Fibroblast of lung (primary cell): Measurements from ENCODE around the gene CCDC50. TPM values are rescaled to one million over a fixed set of nuclear protein-coding genes. Genes with fewer than 3 reads are reported as not detected.

Experiments
- DNase-seq, 2 donors: peaks; one replicate each; pipeline versions ENCODE4 v3.0.0 to v3.0.0-alpha.2; 2010; ENCODE audit warnings: low read depth in 2 of 2
- H2AFZ ChIP-seq: 2 replicates; pipeline ENCODE4 v1.5.1; 2012; ENCODE audit warnings: low read length, control low read depth, inconsistent platforms
- H3K27ac ChIP-seq: 2 replicates; pipeline ENCODE4 v1.5.1; 2011; ENCODE audit warnings: low read length, control low read depth; ENCODE audit not compliant: insufficient read depth
- H3K27me3 ChIP-seq: 2 replicates; pipeline ENCODE4 v1.5.1; 2011; ENCODE audit warnings: mild to moderate bottlenecking, low read length; ENCODE audit not compliant: control insufficient read depth, insufficient read depth
- H3K36me3 ChIP-seq: 2 replicates; pipeline ENCODE4 v1.5.1; 2011; ENCODE audit warnings: low read length; ENCODE audit not compliant: control insufficient read depth, insufficient read depth
- H3K4me1 ChIP-seq: 2 replicates; pipeline ENCODE4 v1.5.1; 2011; ENCODE audit warnings: low read length; ENCODE audit not compliant: control insufficient read depth, insufficient read depth; ENCODE audit errors: extremely low read depth
- H3K4me2 ChIP-seq: 2 replicates; pipeline ENCODE4 v1.5.1; 2011; ENCODE audit warnings: low read length, control low read depth; ENCODE audit not compliant: insufficient read depth; ENCODE audit errors: extremely low read depth
- H3K4me3 ChIP-seq, 4 experiments: fragments of 200-600 bp in 1 of 4; sonication (generic) in 1 of 4; replicated peaks in 1 of 4; 2 replicates each; pipeline ENCODE4 v1.5.1; 2011 to 2016; ENCODE audit warnings: low read length in 4 of 4, low read depth in 3 of 4, mild to moderate bottlenecking in 3 of 4, control low read depth in 2 of 4, inconsistent platforms in 1 of 4, mixed read lengths in 1 of 4; ENCODE audit not compliant: insufficient read depth in 1 of 4; ENCODE audit errors: control extremely low read depth in 1 of 4
- H3K79me2 ChIP-seq: 2 replicates; pipeline ENCODE4 v1.5.1; 2012; ENCODE audit warnings: mild to moderate bottlenecking, low read length, inconsistent platforms; ENCODE audit not compliant: control insufficient read depth, insufficient read depth
- H3K9ac ChIP-seq: 2 replicates; pipeline ENCODE4 v1.5.1; 2011; ENCODE audit warnings: mild to moderate bottlenecking, low read length, control low read depth; ENCODE audit not compliant: insufficient read depth
- H3K9me3 ChIP-seq: 2 replicates; pipeline ENCODE4 v1.5.1; 2012; ENCODE audit warnings: low read depth, low read length; ENCODE audit not compliant: control insufficient read depth, insufficient read depth
- H4K20me1 ChIP-seq: 2 replicates; pipeline ENCODE4 v1.5.1; 2011; ENCODE audit warnings: low read length; ENCODE audit not compliant: control insufficient read depth, insufficient read depth; ENCODE audit errors: extremely low read depth
- CTCF ChIP-seq, 2 donors: IDR thresholded peaks in 1 of 2; conservative IDR thresholded peaks in 1 of 2; 1 replicate in 1 of 2; 2 replicates in 1 of 2; pipeline ENCODE4 v1.5.1; 2011 to 2012; ENCODE audit warnings: low read length in 2 of 2, control low read depth in 1 of 2, inconsistent platforms in 1 of 2, low read depth in 1 of 2, mild to moderate bottlenecking in 1 of 2
- EZH2 ChIP-seq: IDR thresholded peaks from 2 replicates; pipeline ENCODE4 v1.5.1; 2012; ENCODE audit warnings: low read length, control low read depth, mild to moderate bottlenecking; ENCODE audit errors: missing control alignments
- polyA plus RNA-seq, 2 donors: library from polyadenylated mRNA; depleted of rRNA in 1 of 2; stranded (reverse) in 1 of 2; unstranded in 1 of 2; fragments of >200 nt; gene quantifications; 2 replicates each; pipeline ENCODE4 v1.2.1, GENCODE V29; 2011 to 2012; ENCODE audit warnings: missing spikeins in 1 of 2
- total RNA-seq: library from RNA; depleted of rRNA; stranded (reverse); fragments of >200 nt; gene quantifications from 2 replicates; pipeline ENCODE4 v1.2.1, GENCODE V29; 2014

Gene CCDC50
- total and polyA plus RNA-seq, 2 donors (not counting 1 experiment from before 2014, with no cell fraction given): 109 to 114 TPM

- Histone ChIP-seq H3K4me2 (no peak overlapping the region), H3K9ac (no peak overlapping the region), H3K27ac (no peak overlapping the region), H3K9me3 (no peaks in the 10 kb centered on the region), H4K20me1 (no peaks in the 10 kb centered on the region), H3K4me1 (no peaks in the 10 kb centered on the region), H2AFZ (no peak overlapping the region), H3K4me3 (no peak overlapping the region), H3K27me3 (no peaks in the 10 kb centered on the region), H3K79me2 (no peaks in the 10 kb centered on the region), H3K36me3 (no peaks in the 10 kb centered on the region)
- no peak for DNase-seq
- TF ChIP-seq CTCF (conservative IDR thresholded peaks at IDR 0.05 in 1 of 2, IDR thresholded peaks at IDR 0.05 in 1 of 2; ENCODE audit: low read depth in 1 of 2, low read length in 2 of 2): no peak
- TF ChIP-seq EZH2: no peak
These were observed 104.8 kb downstream of the CCDC50 start for GRCh38 chr3:191434024-191434423.

GRCh38 chr3:191435981-191436380, 106.8 kb downstream of the CCDC50 start:
- no peak overlapping the region for H3K9ac ChIP-seq
- no peak overlapping the region for H3K27ac ChIP-seq
- TF ChIP-seq EZH2 (no peak), CTCF (conservative IDR thresholded peaks at IDR 0.05 in 1 of 2, IDR thresholded peaks at IDR 0.05 in 1 of 2; ENCODE audit: low read depth in 1 of 2, low read length in 2 of 2) (no peak)
- no peak overlapping the region for H3K4me2 ChIP-seq
- no peaks in the 10 kb centered on the region for H3K79me2 ChIP-seq
- no peak for DNase-seq
- H3K36me3 ChIP-seq: no peaks in the 10 kb centered on the region
- no peak overlapping the region for H2AFZ ChIP-seq
- no peak overlapping the region for H3K4me3 ChIP-seq
- no peaks in the 10 kb centered on the region for H3K27me3 ChIP-seq
- H3K9me3 ChIP-seq: no peaks in the 10 kb centered on the region
- no peaks in the 10 kb centered on the region for H3K4me1 ChIP-seq
- no peaks in the 10 kb centered on the region for H4K20me1 ChIP-seq

GRCh38 chr3:191438150-191438814, 109.1 kb downstream of the CCDC50 start:
- no peaks in the 10 kb centered on the region for H3K36me3 ChIP-seq
- no peaks in the 10 kb centered on the region for H3K27me3 ChIP-seq
- no peak overlapping the region for H3K27ac ChIP-seq
- no peaks in the 10 kb centered on the region for H3K4me1 ChIP-seq
- H2AFZ ChIP-seq: no peak overlapping the region
- H3K4me2 ChIP-seq: no peak overlapping the region
- H3K9ac ChIP-seq: no peak overlapping the region
- no peaks in the 10 kb centered on the region for H4K20me1 ChIP-seq
- H3K9me3 ChIP-seq: no peaks in the 10 kb centered on the region
- no peak overlapping the region for H3K4me3 ChIP-seq
- no peak for DNase-seq
- TF ChIP-seq CTCF (conservative IDR thresholded peaks at IDR 0.05 in 1 of 2, IDR thresholded peaks at IDR 0.05 in 1 of 2; ENCODE audit: low read depth in 1 of 2, low read length in 2 of 2) (no peak), EZH2 (no peak)
- H3K79me2 ChIP-seq: no peaks in the 10 kb centered on the region
